ENCODE data around the gene ADAMTS18.

GRCh38 chr16:77328768-77329167, 106.1 kb downstream of the ADAMTS18 start:
- TF ChIP-seq CTCF (IDR thresholded peaks at IDR 0.05) (no peak), POLR2A (IDR thresholded peaks at IDR 0.05) (no peak)
